Bone marrow (tissue), 2 donors: ENCODE measurements around the gene NR1D2.
"Not testable (repeated sequence)": the region's sequence is repeated elsewhere in the genome, so short reads cannot be mapped to it uniquely, and the experiment has no call there.

Experiments
- DNase-seq, 2 donors: peaks; one replicate each; lab custom pipeline; 2025; lab: John Stamatoyannopoulos, UW

The NR1D2 gene

GRCh38 chr3:24004171-24004938, 59.3 kb downstream of the NR1D2 start:
- no peak for DNase-seq

DNA sequence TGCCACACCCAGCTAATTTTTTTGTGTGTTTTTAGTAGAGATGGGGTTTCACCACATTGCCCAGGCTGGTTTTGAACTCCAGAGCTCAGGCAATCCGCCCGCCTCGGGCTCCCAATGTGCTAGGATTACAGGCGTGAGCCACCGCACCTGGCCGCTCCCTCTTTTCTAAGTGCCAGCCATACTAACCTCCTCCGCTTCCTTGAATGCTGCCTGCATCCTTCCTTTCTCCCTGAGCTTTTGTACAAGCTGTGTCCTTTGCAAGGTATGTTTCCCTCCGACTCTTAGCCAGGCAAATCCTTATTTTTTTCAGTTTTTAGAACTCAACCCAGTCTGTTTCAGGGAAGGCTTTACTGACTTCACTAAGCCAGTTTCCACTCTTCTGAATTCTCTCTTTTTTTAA, 60.6 kb downstream of the NR1D2 start:
- DNase-seq: no peak

DNA sequence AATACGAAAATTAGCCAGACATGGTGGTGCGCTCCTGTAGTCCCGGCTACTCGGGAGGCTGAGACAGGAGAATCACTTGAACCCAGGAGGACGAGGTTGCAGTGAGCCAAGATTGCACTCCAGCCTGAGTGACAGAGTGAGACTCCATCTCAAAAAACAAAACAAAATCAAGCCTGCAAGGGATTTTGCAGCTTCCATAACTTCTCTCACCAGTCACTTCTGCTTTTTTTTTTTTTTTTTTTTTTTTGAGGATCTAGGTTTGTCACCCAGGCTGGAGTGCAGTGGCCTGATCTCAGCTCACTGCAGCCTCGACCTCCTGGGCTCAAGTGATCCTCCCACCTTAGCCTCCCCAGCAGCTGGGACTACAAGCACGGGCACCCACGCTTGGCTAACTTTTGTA, 65.7 kb downstream of the NR1D2 start:
- not testable (repeated sequence) for DNase-seq

DNA sequence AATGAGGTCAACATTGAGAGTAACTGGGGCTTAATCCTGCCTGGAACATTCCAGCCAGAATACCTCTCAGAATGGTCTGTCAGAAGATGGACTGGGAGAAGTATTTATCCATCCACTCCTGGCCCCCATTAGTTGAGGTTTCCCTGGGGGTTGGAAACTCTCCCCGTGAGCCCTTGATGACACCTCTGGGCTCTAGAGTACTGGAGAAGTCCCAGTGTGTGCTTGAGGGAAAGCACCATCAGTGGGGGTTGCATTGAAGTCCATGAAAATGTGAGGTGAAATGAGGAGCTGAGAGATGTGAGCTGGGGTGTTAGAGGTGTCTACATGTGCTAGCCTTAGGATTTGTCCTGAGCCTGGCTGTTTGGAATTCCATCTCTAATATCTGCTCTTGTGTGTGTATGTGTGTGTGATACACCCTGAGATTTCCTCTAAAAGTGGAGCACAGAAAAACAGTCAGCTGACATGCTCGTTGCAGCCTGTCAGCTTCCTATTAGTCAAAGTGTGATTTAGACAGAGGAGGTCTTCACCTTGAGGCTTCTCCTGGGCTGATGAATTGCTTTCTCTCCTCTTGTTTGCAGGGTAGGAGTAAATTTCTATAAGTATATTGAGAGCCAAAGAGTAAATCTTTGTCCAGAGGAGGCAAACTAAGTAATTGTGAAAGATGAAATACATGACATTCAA, 67.6 kb downstream of the NR1D2 start:
- DNase-seq: no peak

DNA sequence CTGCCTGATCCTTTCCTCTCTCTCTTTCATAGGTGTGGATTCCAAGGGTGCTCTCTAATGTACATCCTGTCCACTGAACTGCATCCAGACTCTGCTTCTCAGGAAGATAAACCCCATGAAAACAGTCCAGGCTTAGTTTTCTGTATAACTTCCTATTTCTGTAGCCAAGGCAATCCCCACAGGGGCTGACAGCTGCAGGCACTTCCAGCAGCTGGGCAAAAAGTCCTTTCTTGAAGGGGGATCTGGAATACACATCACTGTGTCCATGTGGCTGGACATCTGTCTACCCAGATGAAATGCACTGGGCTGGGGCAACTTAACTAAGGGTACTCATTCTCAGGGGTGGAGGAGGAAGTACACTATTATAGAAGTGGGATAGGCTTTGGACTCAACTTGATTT, 72.2 kb downstream of the NR1D2 start:
- no peak for DNase-seq

GRCh38 chr3:24018784-24019570, 73.9 kb downstream of the NR1D2 start:
- no peak for DNase-seq

GRCh38 chr3:24019585-24019984, 74.5 kb downstream of the NR1D2 start:
- DNase-seq: no peak

GRCh38 chr3:24020036-24020691, 75.1 kb downstream of the NR1D2 start:
- DNase-seq: no peak

- no peak for DNase-seq
These were observed 78.1 kb downstream of the NR1D2 start for GRCh38 chr3:24023197-24023596.

DNA sequence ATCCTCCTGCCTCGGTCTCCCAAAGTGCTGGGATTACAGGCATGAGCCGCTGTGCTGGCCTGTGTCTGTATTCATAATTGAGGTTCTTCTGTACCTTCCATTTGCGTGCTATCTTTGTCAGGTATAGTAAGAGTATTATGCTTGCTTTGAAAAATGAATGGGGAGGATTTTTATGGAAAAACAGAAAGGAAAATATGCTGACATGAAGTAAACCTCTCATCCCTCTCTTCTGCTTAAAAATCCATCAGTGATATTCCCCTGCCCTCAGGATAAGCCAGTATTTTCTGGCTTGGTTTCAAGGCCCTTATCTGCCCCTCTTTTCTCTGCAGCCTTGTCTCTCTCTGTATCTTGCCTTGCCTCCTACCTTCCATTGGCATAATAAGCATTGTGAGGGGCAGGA, 80.7 kb downstream of the NR1D2 start:
- DNase-seq: no peak

DNA sequence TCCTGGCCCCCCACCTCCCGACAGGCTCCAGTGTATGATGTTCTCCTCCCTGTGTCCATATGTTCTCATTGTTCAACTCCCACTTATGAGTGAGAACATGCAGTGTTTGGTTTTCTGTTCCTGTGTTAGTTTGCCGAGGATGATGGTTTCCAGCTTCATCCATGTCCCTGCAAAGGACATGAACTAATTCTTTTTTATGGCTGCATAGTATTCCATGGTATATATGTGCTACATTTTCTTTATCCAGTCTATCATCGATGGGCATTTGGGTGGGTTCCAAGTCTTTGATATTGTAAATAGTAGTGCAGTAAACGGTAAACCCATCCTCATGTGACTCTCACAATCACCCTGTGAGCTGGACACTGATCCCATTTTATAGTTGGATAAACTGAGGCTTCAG, 81.6 kb downstream of the NR1D2 start:
- not testable (repeated sequence) for DNase-seq

GRCh38 chr3:24027946-24028345, 82.9 kb downstream of the NR1D2 start:
- DNase-seq: no peak
